Measurements from ENCODE around the gene C12orf54.

C12orf54 gene

GRCh38 chr12:48545833-48546469 lies 63.7 kb downstream of the C12orf54 start:
- no peak for DNase-seq (ENCODE audit: extremely low read depth, low read depth)
- no peak for TF ChIP-seq CTCF (IDR thresholded peaks at IDR 0.05; ENCODE audit: low read depth, low read length)
